Measurements from ENCODE around the gene RETREG1.

Gene RETREG1

DNA sequence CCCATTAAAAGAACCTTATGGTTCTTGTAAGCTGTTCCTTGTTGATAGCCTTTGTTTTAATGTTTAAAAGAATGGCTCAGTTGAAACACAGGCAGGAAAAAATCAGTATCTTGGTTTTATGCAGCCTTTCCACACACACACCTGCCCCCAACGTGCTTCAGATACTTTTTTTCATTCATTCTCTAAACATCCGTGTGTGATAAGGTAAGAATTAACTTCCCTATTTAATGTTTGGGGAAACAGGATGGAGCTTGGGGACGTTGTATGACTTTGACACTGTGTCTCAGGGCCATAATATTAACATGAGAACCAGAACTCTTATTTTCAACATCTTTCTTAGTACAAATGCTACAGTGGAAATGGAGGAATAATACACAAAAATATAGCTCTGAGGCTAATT is 145.4 kb downstream of the RETREG1 start:
- H3K9me3 ChIP-seq (ENCODE audit: severe bottlenecking), result no peaks in the 10 kb centered on the region
- H3K36me3 ChIP-seq, result no peaks in the 10 kb centered on the region
- TF ChIP-seq, protein P1, sequence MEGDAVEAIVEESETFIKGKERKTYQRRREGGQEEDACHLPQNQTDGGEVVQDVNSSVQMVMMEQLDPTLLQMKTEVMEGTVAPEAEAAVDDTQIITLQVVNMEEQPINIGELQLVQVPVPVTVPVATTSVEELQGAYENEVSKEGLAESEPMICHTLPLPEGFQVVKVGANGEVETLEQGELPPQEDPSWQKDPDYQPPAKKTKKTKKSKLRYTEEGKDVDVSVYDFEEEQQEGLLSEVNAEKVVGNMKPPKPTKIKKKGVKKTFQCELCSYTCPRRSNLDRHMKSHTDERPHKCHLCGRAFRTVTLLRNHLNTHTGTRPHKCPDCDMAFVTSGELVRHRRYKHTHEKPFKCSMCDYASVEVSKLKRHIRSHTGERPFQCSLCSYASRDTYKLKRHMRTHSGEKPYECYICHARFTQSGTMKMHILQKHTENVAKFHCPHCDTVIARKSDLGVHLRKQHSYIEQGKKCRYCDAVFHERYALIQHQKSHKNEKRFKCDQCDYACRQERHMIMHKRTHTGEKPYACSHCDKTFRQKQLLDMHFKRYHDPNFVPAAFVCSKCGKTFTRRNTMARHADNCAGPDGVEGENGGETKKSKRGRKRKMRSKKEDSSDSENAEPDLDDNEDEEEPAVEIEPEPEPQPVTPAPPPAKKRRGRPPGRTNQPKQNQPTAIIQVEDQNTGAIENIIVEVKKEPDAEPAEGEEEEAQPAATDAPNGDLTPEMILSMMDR (IDR thresholded peaks at IDR 0.05; ENCODE audit: low read depth, low read length), result no peak
- no peak overlapping the region for H3K4me3 ChIP-seq (ENCODE audit: low read depth, low read length)
- no peak for DNase-seq
- no peaks in the 10 kb centered on the region for H3K27me3 ChIP-seq (ENCODE audit: insufficient read depth, low read depth, severe bottlenecking)
- H3K27ac ChIP-seq, result no peak overlapping the region

DNA sequence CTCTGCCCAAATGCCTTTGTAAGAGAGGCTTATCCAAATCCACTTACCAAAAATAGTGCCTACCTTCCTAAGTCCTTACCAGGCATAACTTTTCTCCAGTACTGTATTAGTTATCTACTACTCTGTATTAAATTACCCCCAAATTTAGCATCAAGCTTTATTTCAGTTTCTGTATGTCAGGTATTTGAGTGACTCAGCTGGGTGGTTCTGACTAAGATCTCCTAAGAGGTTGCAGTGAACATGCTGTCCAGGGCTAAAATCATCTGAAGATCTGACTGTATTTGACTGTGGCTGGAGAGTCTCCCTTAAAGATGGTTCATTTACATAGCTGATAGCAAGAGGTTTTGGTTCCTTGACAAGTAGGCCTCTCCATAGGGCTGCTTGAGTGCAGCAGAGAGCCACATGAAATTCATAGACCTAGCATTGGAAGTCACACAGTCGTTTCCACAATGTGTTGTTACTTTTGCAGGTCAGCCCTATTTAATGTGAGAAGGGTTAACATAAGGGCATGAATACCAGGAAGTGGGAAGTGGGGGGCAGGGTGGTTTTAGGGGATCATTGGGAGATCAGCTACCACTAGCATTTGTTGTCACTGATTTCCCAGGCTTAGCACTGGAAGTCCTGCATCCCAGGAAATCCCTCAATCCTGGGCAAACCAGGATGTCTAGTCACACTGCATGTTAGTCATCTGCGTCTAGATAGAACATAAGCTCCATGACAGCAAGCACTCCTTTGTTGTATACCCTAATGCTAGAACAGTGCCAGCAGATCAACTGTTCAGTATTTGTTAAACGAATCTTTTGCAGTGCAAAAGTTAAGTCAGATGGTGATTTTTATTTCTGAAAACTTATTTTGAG is 149.2 kb downstream of the RETREG1 start:
- Histone ChIP-seq H3K36me3 (peaks cover 15% of the 10 kb centered on the region), H3K4me3 (ENCODE audit: low read depth, low read length) (no peak overlapping the region), H3K27ac (no peak overlapping the region), H3K9me3 (ENCODE audit: severe bottlenecking) (no peaks in the 10 kb centered on the region), H3K27me3 (ENCODE audit: insufficient read depth, low read depth, severe bottlenecking) (no peaks in the 10 kb centered on the region)
- TF ChIP-seq, protein P1 (IDR thresholded peaks at IDR 0.05; ENCODE audit: low read depth, low read length), result no peak
- no peak for DNase-seq

DNA sequence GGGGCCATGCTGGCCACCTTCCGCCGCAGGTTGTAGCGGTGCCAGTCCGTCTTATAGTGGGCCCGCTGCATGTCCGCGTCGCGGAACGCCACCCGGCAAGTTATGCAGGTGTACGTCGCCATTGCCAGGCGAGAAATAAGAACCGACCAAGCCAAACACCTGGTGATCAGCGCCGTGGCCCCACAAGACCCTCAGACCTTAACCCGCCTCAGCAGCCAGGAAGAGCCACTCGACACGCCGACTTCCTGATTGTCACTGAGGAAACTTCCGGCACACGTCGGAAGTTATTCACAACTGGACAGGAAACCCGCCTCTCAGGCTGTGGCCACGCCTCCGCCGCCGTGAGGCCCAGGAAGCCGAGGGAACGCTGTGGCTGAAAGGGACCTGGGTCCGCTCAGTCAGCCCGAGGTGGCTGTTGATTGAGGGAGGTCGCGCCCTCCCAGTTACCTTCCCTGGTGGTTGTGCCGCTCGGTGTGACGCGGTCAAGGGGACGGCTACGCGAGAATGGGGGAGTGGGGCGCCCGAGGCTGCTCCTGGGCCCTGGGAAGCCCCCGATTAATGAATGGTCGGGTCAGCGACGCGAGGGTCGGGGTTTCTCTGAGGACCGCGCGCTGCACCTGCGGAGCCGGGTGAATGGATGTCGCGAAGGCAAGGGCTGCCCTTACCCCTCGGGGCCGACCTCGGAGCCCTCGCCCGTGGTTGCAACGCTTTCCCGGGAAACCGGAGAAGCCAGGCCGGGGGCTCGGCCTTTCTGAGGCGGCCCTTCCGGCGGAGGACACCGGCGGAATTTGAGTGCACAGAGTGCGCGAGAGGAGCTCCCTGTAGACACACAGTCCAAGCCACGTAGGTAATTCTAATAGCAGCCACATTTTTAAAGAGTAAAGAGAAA is 151.0 kb downstream of the RETREG1 start, which contains the start of gene ZNF622:
ZNF622 (minus strand) TSS at position 257 of the 889 bp plus-strand sequence; CDS start at position 122, 135 bp downstream.
- H3K4me3 ChIP-seq (ENCODE audit: low read depth, low read length), result peak within 1 kb of the TSS; percentile 71
- H3K9me3 ChIP-seq (ENCODE audit: severe bottlenecking), result no peaks in the 10 kb centered on the region
- TF ChIP-seq, protein P1 (IDR thresholded peaks at IDR 0.05; ENCODE audit: low read depth, low read length), result no peak
- H3K36me3 ChIP-seq, result peaks cover 33% of the 10 kb centered on the region
- peak; percentile 96 for DNase-seq
- H3K27ac ChIP-seq, result peak within 1 kb of the TSS; percentile 76
- H3K27me3 ChIP-seq (ENCODE audit: insufficient read depth, low read depth, severe bottlenecking), result no peaks in the 10 kb centered on the region

DNA sequence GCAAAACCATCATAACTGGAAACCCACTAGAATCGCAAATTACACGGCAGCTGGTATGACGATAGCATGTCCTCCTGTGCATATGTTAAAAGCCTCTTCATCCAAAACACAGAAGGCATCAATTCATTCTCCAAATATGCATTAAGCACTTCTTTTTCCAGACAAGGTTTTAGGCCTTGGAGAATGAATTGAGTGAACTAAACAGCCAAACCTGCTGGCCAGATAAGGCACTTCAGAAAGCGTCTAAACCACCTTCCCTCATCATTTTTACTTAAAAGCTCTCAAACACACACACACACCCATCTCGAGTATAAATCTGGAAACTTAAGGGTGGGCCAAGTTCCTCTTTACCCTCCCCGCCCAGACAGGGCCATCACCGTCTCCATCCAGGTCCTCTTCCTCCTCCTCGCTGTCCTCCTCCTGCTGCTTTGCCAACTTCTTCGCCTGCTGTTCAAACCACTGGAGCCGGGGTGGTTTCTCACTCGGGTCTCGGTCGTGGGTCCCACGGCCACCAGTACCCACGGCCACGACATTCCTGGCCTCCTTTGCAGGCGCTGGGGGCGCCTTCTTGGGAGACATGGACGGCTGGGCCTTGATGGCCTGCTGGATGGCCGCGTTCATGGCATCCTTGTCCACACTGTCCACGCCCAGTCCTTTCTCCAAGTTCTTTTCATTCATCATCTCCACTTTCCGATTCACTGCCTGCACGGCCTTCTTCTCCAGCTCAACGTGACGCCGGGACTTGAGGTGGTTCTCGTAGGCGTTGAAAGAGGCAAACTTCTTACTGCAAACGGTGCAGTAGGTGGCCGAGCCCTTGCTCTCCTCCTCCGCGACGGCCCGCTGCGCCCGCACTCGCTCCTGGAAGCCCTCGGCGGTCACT is 151.9 kb downstream of the RETREG1 start:
- Histone ChIP-seq H3K27ac (peak overlapping the region; percentile 76), H3K27me3 (ENCODE audit: insufficient read depth, low read depth, severe bottlenecking) (no peaks in the 10 kb centered on the region), H3K36me3 (peaks cover 42% of the 10 kb centered on the region), H3K4me3 (ENCODE audit: low read depth, low read length) (peak overlapping the region; percentile 71), H3K9me3 (ENCODE audit: severe bottlenecking) (no peaks in the 10 kb centered on the region)
- TF ChIP-seq, protein P1 (IDR thresholded peaks at IDR 0.05; ENCODE audit: low read depth, low read length), result peak; percentile 11; the same call in 1 of the 2 replicates
- no peak for DNase-seq

DNA sequence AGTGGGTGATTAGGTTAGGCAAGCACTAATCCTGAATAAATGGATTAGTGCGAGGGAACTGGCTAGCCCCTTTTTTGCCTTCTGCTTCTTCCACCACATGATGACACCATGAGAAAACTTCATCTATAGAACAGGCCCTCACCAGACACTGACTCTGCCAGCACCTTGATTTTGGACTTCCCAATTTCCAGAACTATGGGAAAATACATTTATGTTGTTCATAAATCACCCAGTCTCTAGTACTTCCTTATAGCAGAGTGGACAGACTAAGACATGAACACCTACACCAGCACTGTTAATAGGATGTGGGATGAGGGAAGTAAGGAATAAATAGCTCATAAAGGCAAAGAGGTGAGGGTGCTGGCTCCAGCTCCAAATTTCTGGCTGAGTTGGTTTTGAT is 152.6 kb downstream of the RETREG1 start:
- TF ChIP-seq, protein P1 (IDR thresholded peaks at IDR 0.05; ENCODE audit: low read depth, low read length), result no peak
- no peaks in the 10 kb centered on the region for H3K9me3 ChIP-seq (ENCODE audit: severe bottlenecking)
- H3K36me3 ChIP-seq, result peaks cover 49% of the 10 kb centered on the region
- peak overlapping the region; percentile 76 for H3K27ac ChIP-seq
- peak overlapping the region; percentile 71 for H3K4me3 ChIP-seq (ENCODE audit: low read depth, low read length)
- no peak for DNase-seq
- H3K27me3 ChIP-seq (ENCODE audit: insufficient read depth, low read depth, severe bottlenecking), result no peaks in the 10 kb centered on the region

Data from WERI-Rb-1 (cell line).